Esophagus squamous epithelium (tissue), 4 donors: ENCODE results near the gene MEGF6.

ENCODE experiments used
- CTCF ChIP-seq, 6 experiments: fragments of 450-650 bp in 4 of 6; fragments of 200-600 bp in 2 of 6; sonication (generic) in 2 of 6; IDR thresholded peaks; one replicate each; pipeline ENCODE4 v1.5.1; 2016 to 2019; ENCODE audit warnings: antibody characterized with exemption in 6 of 6, mild to moderate bottlenecking in 4 of 6, moderate library complexity in 4 of 6
- POLR2A ChIP-seq, 4 donors: fragments of 450-650 bp; IDR thresholded peaks; one replicate each; pipeline ENCODE4 v1.6.1; 2017; ENCODE audit warnings: antibody characterized with exemption in 4 of 4, mild to moderate bottlenecking in 4 of 4, moderate library complexity in 3 of 4

GRCh38 chr1:3597599-3597964 is 13.7 kb downstream of the MEGF6 start:
- TF ChIP-seq CTCF (IDR thresholded peaks at IDR 0.05) (no peak), POLR2A (IDR thresholded peaks at IDR 0.05) (no peak)
